ENCODE data around the gene TMEM237.

GRCh38 chr2:201643216-201643890 is at the start of gene TMEM237:
- TF ChIP-seq CTCF (IDR thresholded peaks at IDR 0.05) (no peak), POLR2AphosphoS5 (IDR thresholded peaks at IDR 0.05) (no peak)

All from suprapubic skin (tissue), 3 donors.